SK-N-SH treated with all-trans-retinoic acid at 6 μM for 48 hours (cell line): Measurements from ENCODE around the gene RFPL1.

ENCODE experiments used
- ARNTL ChIP-seq: fragments of 450-650 bp; formaldehyde crosslinking; IDR thresholded peaks from 2 replicates; pipeline ENCODE4 v1.5.0; 2020; ENCODE audit warnings: low read depth, mild to moderate bottlenecking, moderate library complexity, borderline replicate concordance
- TOX ChIP-seq: fragments of 250-450 bp; sonication (Bioruptor Pico); IDR thresholded peaks from 2 replicates; pipeline ENCODE4 v1.8.0; 2021; ENCODE audit warnings: mild to moderate bottlenecking, moderate library complexity, borderline replicate concordance
- ZFP3 ChIP-seq: fragments of 250-450 bp; sonication (Bioruptor Pico); IDR thresholded peaks from 2 replicates; pipeline ENCODE4 v1.5.0; 2020; ENCODE audit warnings: mild to moderate bottlenecking, moderate library complexity
- ZFP30 ChIP-seq: fragments of 450-650 bp; formaldehyde crosslinking; IDR thresholded peaks from 2 replicates; pipeline ENCODE4 v1.5.0; 2022; ENCODE audit warnings: mild to moderate bottlenecking, moderate library complexity
- ZNF565 ChIP-seq: fragments of 450-650 bp; formaldehyde crosslinking; conservative IDR thresholded peaks from 2 replicates; pipeline ENCODE4 v1.5.0; 2020; ENCODE audit warnings: low read depth, mild to moderate bottlenecking, moderate library complexity
- TF ChIP-seq, protein P1 (sequence below): fragments of 250-450 bp; sonication (Bioruptor Pico); IDR thresholded peaks from 2 replicates; pipeline ENCODE4 v1.5.1; 2021; ENCODE audit warnings: mild to moderate bottlenecking, moderate library complexity
- TF ChIP-seq, protein P2 (sequence below): fragments of 250-450 bp; sonication (Bioruptor Pico); IDR thresholded peaks from 2 replicates; pipeline ENCODE4 v1.8.0; 2020; ENCODE audit warnings: mild to moderate bottlenecking, moderate library complexity, borderline replicate concordance

DNA sequence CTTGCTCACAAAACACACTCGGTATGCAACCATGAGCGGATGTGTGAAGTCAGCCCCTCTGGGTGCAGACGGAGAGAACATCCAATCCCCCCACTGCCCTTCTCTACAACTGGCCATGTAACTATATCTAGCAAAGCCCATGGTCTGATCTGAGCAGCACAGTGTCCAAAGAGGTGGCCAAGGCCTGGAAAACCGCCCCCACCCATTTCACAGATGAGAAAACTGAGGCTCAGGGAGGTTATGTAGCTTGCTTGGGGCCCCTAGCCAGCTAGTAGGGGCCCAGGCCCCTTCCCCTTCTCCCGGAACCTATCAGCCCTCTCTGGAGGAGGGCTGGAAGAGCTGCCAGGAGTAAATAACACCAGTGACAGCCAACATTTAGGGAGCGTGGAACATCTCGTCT, 26.2 kb downstream of the RFPL1 start:
- TF ChIP-seq ZFP3 (CRISPR knock-in tag) (no peak), ZFP30 (CRISPR knock-in tag) (no peak), TOX (CRISPR knock-in tag) (no peak), ARNTL (CRISPR knock-in tag) (no peak), ZNF565 (no peak)
- TF ChIP-seq, protein P1, sequence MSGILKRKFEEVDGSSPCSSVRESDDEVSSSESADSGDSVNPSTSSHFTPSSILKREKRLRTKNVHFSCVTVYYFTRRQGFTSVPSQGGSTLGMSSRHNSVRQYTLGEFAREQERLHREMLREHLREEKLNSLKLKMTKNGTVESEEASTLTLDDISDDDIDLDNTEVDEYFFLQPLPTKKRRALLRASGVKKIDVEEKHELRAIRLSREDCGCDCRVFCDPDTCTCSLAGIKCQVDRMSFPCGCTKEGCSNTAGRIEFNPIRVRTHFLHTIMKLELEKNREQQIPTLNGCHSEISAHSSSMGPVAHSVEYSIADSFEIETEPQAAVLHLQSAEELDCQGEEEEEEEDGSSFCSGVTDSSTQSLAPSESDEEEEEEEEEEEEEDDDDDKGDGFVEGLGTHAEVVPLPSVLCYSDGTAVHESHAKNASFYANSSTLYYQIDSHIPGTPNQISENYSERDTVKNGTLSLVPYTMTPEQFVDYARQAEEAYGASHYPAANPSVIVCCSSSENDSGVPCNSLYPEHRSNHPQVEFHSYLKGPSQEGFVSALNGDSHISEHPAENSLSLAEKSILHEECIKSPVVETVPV, result no peak
- TF ChIP-seq, protein P2, sequence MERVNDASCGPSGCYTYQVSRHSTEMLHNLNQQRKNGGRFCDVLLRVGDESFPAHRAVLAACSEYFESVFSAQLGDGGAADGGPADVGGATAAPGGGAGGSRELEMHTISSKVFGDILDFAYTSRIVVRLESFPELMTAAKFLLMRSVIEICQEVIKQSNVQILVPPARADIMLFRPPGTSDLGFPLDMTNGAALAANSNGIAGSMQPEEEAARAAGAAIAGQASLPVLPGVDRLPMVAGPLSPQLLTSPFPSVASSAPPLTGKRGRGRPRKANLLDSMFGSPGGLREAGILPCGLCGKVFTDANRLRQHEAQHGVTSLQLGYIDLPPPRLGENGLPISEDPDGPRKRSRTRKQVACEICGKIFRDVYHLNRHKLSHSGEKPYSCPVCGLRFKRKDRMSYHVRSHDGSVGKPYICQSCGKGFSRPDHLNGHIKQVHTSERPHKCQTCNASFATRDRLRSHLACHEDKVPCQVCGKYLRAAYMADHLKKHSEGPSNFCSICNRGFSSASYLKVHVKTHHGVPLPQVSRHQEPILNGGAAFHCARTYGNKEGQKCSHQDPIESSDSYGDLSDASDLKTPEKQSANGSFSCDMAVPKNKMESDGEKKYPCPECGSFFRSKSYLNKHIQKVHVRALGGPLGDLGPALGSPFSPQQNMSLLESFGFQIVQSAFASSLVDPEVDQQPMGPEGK (CRISPR knock-in tag), result no peak
